Nucleus accumbens (tissue), 56 donors: Measurements from ENCODE around the gene PITPNM3.

Source experiments
- DNase-seq, 56 donors: peaks; one replicate each; lab custom pipeline; 2025; lab: John Stamatoyannopoulos, UW

PITPNM3 gene

GRCh38 chr17:6531575-6531974, 24.8 kb downstream of the PITPNM3 start:
- no peak for DNase-seq

- DNase-seq = no peak
Measured at GRCh38 chr17:6530324-6530920, 25.9 kb downstream of the PITPNM3 start.

GRCh38 chr17:6528557-6528956, 27.8 kb downstream of the PITPNM3 start:
- peak in 22 of 56 donors; percentile 7 to 73 (median 34) for DNase-seq

GRCh38 chr17:6526362-6527152, 29.8 kb downstream of the PITPNM3 start:
- no peak for DNase-seq

- no peak for DNase-seq
Measured at GRCh38 chr17:6525731-6526130, 30.6 kb downstream of the PITPNM3 start.

- no peak for DNase-seq
Measured at GRCh38 chr17:6525141-6525540, 31.2 kb downstream of the PITPNM3 start.

GRCh38 chr17:6524520-6524919, 31.8 kb downstream of the PITPNM3 start:
- DNase-seq = no peak

- DNase-seq = no peak
Measured at GRCh38 chr17:6523809-6524355, 32.5 kb downstream of the PITPNM3 start.

GRCh38 chr17:6523330-6523729, 33.0 kb downstream of the PITPNM3 start:
- no peak for DNase-seq

- DNase-seq = no peak
Measured at GRCh38 chr17:6521586-6521985, 34.8 kb downstream of the PITPNM3 start.

GRCh38 chr17:6517062-6517461, 39.3 kb downstream of the PITPNM3 start:
- no peak for DNase-seq

GRCh38 chr17:6514371-6514770, 42.0 kb downstream of the PITPNM3 start:
- no peak for DNase-seq

- no peak for DNase-seq
Measured at GRCh38 chr17:6512552-6512951, 43.8 kb downstream of the PITPNM3 start.

GRCh38 chr17:6510321-6510977, 45.9 kb downstream of the PITPNM3 start:
- DNase-seq = no peak

GRCh38 chr17:6509921-6510320, 46.4 kb downstream of the PITPNM3 start:
- no peak for DNase-seq

- DNase-seq = no peak
Measured at GRCh38 chr17:6509031-6509771, 47.2 kb downstream of the PITPNM3 start.

- no peak for DNase-seq
Measured at GRCh38 chr17:6508519-6509030, 47.8 kb downstream of the PITPNM3 start.

GRCh38 chr17:6508016-6508415, 48.3 kb downstream of the PITPNM3 start:
- no peak for DNase-seq

- DNase-seq = no peak
Measured at GRCh38 chr17:6507535-6507934, 48.8 kb downstream of the PITPNM3 start.

GRCh38 chr17:6506679-6507231, 49.6 kb downstream of the PITPNM3 start:
- DNase-seq = no peak
